GM10847 (cell line): ENCODE measurements around the gene GTPBP10.
A peak's percentile ranks its signal among the peaks of the same experiment; 100 is the strongest.

Experiments
- POLR2A ChIP-seq: IDR thresholded peaks from 2 replicates; pipeline ENCODE4 v1.6.1; 2011; ENCODE audit not compliant: insufficient read length; ENCODE audit errors: extremely low read depth

GTPBP10 gene

GRCh38 chr7:90346336-90347125 lies at the start of gene GTPBP10:
Gene GTPBP10 (plus strand): TSS chr7:90346716. CDS start chr7:90346742, 26 bp downstream.
- peak; percentile 90 for TF ChIP-seq POLR2A

- no peak for TF ChIP-seq POLR2A
Observed at GRCh38 chr7:90298145-90299038, 48.1 kb upstream of the GTPBP10 start.

GRCh38 chr7:90303241-90303640 lies 43.3 kb upstream of the GTPBP10 start:
- TF ChIP-seq POLR2A = no peak

- TF ChIP-seq POLR2A = no peak
Observed at GRCh38 chr7:90309872-90310271, 36.6 kb upstream of the GTPBP10 start.

- TF ChIP-seq POLR2A = no peak
Observed at GRCh38 chr7:90311175-90311574, 35.3 kb upstream of the GTPBP10 start.

- no peak for TF ChIP-seq POLR2A
Observed at GRCh38 chr7:90312745-90313144, 33.8 kb upstream of the GTPBP10 start.

- TF ChIP-seq POLR2A = no peak
Observed at GRCh38 chr7:90313907-90314306, 32.6 kb upstream of the GTPBP10 start.

GRCh38 chr7:90320014-90320413 lies 26.5 kb upstream of the GTPBP10 start:
- no peak for TF ChIP-seq POLR2A

- TF ChIP-seq POLR2A = no peak
Observed at GRCh38 chr7:90320418-90320800, 26.1 kb upstream of the GTPBP10 start.

GRCh38 chr7:90320801-90321494 lies 25.6 kb upstream of the GTPBP10 start, which contains the start of gene FAM237B:
Gene FAM237B (minus strand): TSS chr7:90321304. CDS start chr7:90319748, 1,556 bp downstream.
- TF ChIP-seq POLR2A = no peak

- no peak for TF ChIP-seq POLR2A
Observed at GRCh38 chr7:90322837-90323236, 23.7 kb upstream of the GTPBP10 start.

- TF ChIP-seq POLR2A = no peak
Observed at GRCh38 chr7:90326500-90326899, 20.0 kb upstream of the GTPBP10 start.

GRCh38 chr7:90334193-90334843 lies 12.2 kb upstream of the GTPBP10 start:
- no peak for TF ChIP-seq POLR2A

GRCh38 chr7:90337106-90337505 lies 9.4 kb upstream of the GTPBP10 start:
- no peak for TF ChIP-seq POLR2A

- no peak for TF ChIP-seq POLR2A
Observed at GRCh38 chr7:90345016-90345415, 1.5 kb upstream of the GTPBP10 start.
